ENCODE data around the gene KCNH8.

KCNH8 gene

GRCh38 chr3:19348941-19349564 is 200.7 kb downstream of the KCNH8 start:
- TF ChIP-seq ZNF8 (CRISPR knock-in tag; IDR thresholded peaks at IDR 0.05) (no peak), ZNF565 (CRISPR knock-in tag; conservative IDR thresholded peaks at IDR 0.05; ENCODE audit: low read depth) (no peak), TCF4 (CRISPR knock-in tag; IDR thresholded peaks at IDR 0.05; ENCODE audit: borderline replicate concordance) (no peak), ZFP30 (CRISPR knock-in tag; IDR thresholded peaks at IDR 0.05) (no peak), TOX (CRISPR knock-in tag; IDR thresholded peaks at IDR 0.05; ENCODE audit: borderline replicate concordance) (no peak), SNAI2 (CRISPR knock-in tag; IDR thresholded peaks at IDR 0.05) (no peak), ZNF70 (CRISPR knock-in tag; IDR thresholded peaks at IDR 0.05) (no peak), ARNTL (CRISPR knock-in tag; IDR thresholded peaks at IDR 0.05; ENCODE audit: borderline replicate concordance, low read depth) (no peak), ZC3H10 (CRISPR knock-in tag; IDR thresholded peaks at IDR 0.05) (no peak)
- no peak for ATAC-seq

- no peak for ATAC-seq
- TF ChIP-seq BACH2 (CRISPR knock-in tag; IDR thresholded peaks at IDR 0.05; ENCODE audit: borderline replicate concordance) (no peak), ZFP30 (CRISPR knock-in tag; IDR thresholded peaks at IDR 0.05) (no peak)
Observed at GRCh38 chr3:19357947-19358346, 209.6 kb downstream of the KCNH8 start.

GRCh38 chr3:19363071-19363470 is 214.8 kb downstream of the KCNH8 start:
- TF ChIP-seq TCF4 (CRISPR knock-in tag; IDR thresholded peaks at IDR 0.05; ENCODE audit: borderline replicate concordance): no peak
- no peak for ATAC-seq

GRCh38 chr3:19364148-19364547 is 215.8 kb downstream of the KCNH8 start:
- TF ChIP-seq ARNTL (CRISPR knock-in tag; IDR thresholded peaks at IDR 0.05; ENCODE audit: borderline replicate concordance, low read depth) (no peak), SNAI2 (CRISPR knock-in tag; IDR thresholded peaks at IDR 0.05) (no peak), TCF4 (CRISPR knock-in tag; IDR thresholded peaks at IDR 0.05; ENCODE audit: borderline replicate concordance) (no peak), CSRNP3 (CRISPR knock-in tag; IDR thresholded peaks at IDR 0.05) (no peak), ZFP3 (CRISPR knock-in tag; IDR thresholded peaks at IDR 0.05) (no peak), CREB5 (CRISPR knock-in tag; IDR thresholded peaks at IDR 0.05; ENCODE audit: low read depth) (no peak), TSHZ2 (CRISPR knock-in tag; IDR thresholded peaks at IDR 0.05) (no peak), ISL1 (CRISPR knock-in tag; IDR thresholded peaks at IDR 0.05) (no peak), BACH2 (CRISPR knock-in tag; IDR thresholded peaks at IDR 0.05; ENCODE audit: borderline replicate concordance) (no peak), ZC3H10 (CRISPR knock-in tag; IDR thresholded peaks at IDR 0.05) (no peak), ZFP30 (CRISPR knock-in tag; IDR thresholded peaks at IDR 0.05) (no peak), PATZ1 (CRISPR knock-in tag; IDR thresholded peaks at IDR 0.05; ENCODE audit: borderline replicate concordance) (no peak), CSDC2 (CRISPR knock-in tag; IDR thresholded peaks at IDR 0.05) (no peak), ZNF8 (CRISPR knock-in tag; IDR thresholded peaks at IDR 0.05) (no peak), RARB (CRISPR knock-in tag; IDR thresholded peaks at IDR 0.05) (no peak), OSR1 (CRISPR knock-in tag; IDR thresholded peaks at IDR 0.05) (no peak)
- ATAC-seq: no peak

GRCh38 chr3:19365471-19365870 is 217.2 kb downstream of the KCNH8 start:
- no peak for ATAC-seq
- no peak for TF ChIP-seq BACH2 (CRISPR knock-in tag; IDR thresholded peaks at IDR 0.05; ENCODE audit: borderline replicate concordance)
- no peak for TF ChIP-seq ZNF8 (CRISPR knock-in tag; IDR thresholded peaks at IDR 0.05)
- TF ChIP-seq ZNF565 (CRISPR knock-in tag; conservative IDR thresholded peaks at IDR 0.05; ENCODE audit: low read depth): no peak
- TF ChIP-seq ZNF70 (CRISPR knock-in tag; IDR thresholded peaks at IDR 0.05): no peak
- TF ChIP-seq CREB5 (CRISPR knock-in tag; IDR thresholded peaks at IDR 0.05; ENCODE audit: low read depth): no peak
- TF ChIP-seq ZC3H10 (CRISPR knock-in tag; IDR thresholded peaks at IDR 0.05): no peak
- TF ChIP-seq PPARA (CRISPR knock-in tag; IDR thresholded peaks at IDR 0.05; ENCODE audit: borderline replicate concordance): no peak
- TF ChIP-seq CSRNP3 (CRISPR knock-in tag; IDR thresholded peaks at IDR 0.05): no peak
- TF ChIP-seq ARNTL (CRISPR knock-in tag; IDR thresholded peaks at IDR 0.05; ENCODE audit: borderline replicate concordance, low read depth): no peak
- TF ChIP-seq GLIS3 (CRISPR knock-in tag; IDR thresholded peaks at IDR 0.05): no peak
- TF ChIP-seq SNAI2 (CRISPR knock-in tag; IDR thresholded peaks at IDR 0.05): no peak

Measured in SK-N-SH treated with all-trans-retinoic acid at 6 μM for 48 hours (cell line).